Body of pancreas (tissue), 4 donors: ENCODE measurements around the gene APC2. TPM values are rescaled to one million over a fixed set of nuclear protein-coding genes. Genes with fewer than 3 reads are reported as not detected.

Experiments
- ATAC-seq: fragments of 150-250 bp; one replicate; pipeline ENCODE4 v1.9.1; 2016
- DNase-seq, 4 donors: peaks; one replicate each; pipeline ENCODE4 v3.0.0-alpha.2; 2019
- H3K27ac ChIP-seq, 4 donors: fragments of 200-600 bp; sonication (generic); 1 replicate in 3 of 4; 2 replicates in 1 of 4; pipeline versions ENCODE4 v1.5.1 to v1.6.1; 2016 to 2019; ENCODE audit warnings: mild to moderate bottlenecking in 1 of 4, mixed read lengths in 1 of 4, moderate library complexity in 1 of 4
- H3K27me3 ChIP-seq, 2 donors: fragments of 200-600 bp; sonication (generic); one replicate each; pipeline ENCODE4 v1.6.0; 2016; ENCODE audit warnings: mild to moderate bottlenecking in 1 of 2
- H3K36me3 ChIP-seq, 2 donors: fragments of 200-600 bp; sonication (generic); replicated peaks in 1 of 2; 2 replicates each; pipeline ENCODE4 v1.5.1; 2016; ENCODE audit warnings: low read depth in 2 of 2; ENCODE audit not compliant: insufficient read depth in 1 of 2
- H3K4me1 ChIP-seq: fragments of 200-600 bp; sonication (generic); one replicate; pipeline ENCODE4 v1.6.0; 2016
- H3K4me3 ChIP-seq, 2 donors: fragments of 200-600 bp; sonication (generic); 1 replicate in 1 of 2; 2 replicates in 1 of 2; pipeline ENCODE4 v1.5.1; 2016 to 2019
- H3K9me3 ChIP-seq, 3 donors: fragments of 200-600 bp; sonication (generic); 1 replicate in 2 of 3; 2 replicates in 1 of 3; pipeline ENCODE4 v1.5.1; 2016
- CTCF ChIP-seq, 7 experiments: fragments of 450-650 bp in 4 of 7; fragments of 200-600 bp in 3 of 7; sonication (generic) in 3 of 7; IDR thresholded peaks; one replicate each; pipeline ENCODE4 v1.5.1; 2016 to 2019; ENCODE audit warnings: antibody characterized with exemption in 7 of 7
- POLR2A ChIP-seq, 3 donors: fragments of 450-650 bp; IDR thresholded peaks; one replicate each; pipeline ENCODE4 v1.6.1; 2016; ENCODE audit warnings: antibody characterized with exemption in 3 of 3, mild to moderate bottlenecking in 2 of 3
- WGBS, 2 donors: methylation state at CpG; one replicate each; pipeline ENCODE4 v1.1.5; 2017; 5-methylcytosine and 5-hydroxymethylcytosine counted together
- intact Hi-C: fragments of 100-400 bp; cut with DNase I; formaldehyde crosslinking; loops from one replicate; pipeline ENCODE4 v1.15.1; 2023
- total RNA-seq, 2 donors: library from RNA; depleted of rRNA; stranded (reverse); fragments of >200 nt; gene quantifications; one replicate each; pipeline ENCODE4 v1.1.0, GENCODE V29; 2016

The APC2 gene
- total RNA-seq, 2 donors from 2014 or later = 0.26 TPM; not detected in 1

DNA sequence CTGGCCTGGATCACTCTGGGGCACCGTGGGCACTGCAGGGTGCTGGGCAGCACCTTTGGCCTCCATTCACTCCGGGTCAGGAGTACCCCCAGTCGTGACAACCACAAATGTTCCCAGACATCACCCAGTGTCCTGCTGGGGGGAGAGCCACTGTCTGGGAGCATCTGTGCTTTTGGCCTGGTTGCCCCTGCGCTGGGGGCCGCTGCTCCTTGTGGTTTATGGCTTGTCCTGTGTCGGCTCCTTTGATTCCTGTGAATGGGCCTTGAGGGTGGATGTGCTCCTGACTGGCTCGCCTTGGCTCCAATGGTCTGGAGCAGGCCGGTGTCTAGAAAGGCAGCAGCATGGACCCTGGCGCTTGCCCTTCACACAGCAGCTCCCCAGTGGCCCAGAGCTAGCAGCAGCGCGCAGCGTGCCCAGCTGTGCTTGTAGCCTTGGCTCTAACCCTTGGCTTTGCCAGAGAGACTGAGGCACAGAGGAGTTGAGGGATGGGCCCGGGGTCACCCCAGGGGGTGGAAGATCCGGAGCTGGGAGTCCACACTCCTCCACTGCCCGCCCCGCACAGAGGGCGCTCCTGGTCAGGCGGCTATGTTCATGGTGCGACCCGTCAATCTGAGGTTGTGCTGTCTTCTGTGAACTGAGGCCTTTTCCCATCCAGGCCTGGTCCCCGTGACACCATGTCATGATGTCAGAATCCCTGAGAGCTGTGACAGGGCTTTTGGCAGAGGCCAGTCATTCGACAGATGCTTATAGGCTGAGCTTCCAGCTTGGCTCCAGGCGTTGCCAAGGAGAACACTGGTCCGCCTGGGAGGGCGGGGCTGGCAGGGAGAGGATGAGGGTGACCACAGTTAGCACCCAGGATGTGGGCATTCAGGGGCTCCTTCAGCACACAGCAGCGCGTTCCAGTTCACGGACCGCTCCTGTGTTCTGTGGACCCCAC is 38.4 kb upstream of the APC2 start:
- intact Hi-C loops = no loop called here
- WGBS, 2 donors = 71 to 82% methylated on average over 13 to 29 of the region's 29 CpGs
- Histone ChIP-seq H3K4me3 (no peak overlapping the region), H3K4me1 (peaks cover 84% of the 10 kb centered on the region), H3K27ac (peak overlapping the region in 3 of 4 donors; percentile 94 to 98 (median 95)), H3K9me3 (no peaks in the 10 kb centered on the region), H3K27me3 (no peaks in the 10 kb centered on the region), H3K36me3 (no peaks in the 10 kb centered on the region)
- DNase-seq (peak in 3 of 4 donors; percentile 46 to 64 (median 49)), ATAC-seq (no peak)
- no peak for TF ChIP-seq POLR2A (IDR thresholded peaks at IDR 0.05)
- no peak for TF ChIP-seq CTCF (IDR thresholded peaks at IDR 0.05)

DNA sequence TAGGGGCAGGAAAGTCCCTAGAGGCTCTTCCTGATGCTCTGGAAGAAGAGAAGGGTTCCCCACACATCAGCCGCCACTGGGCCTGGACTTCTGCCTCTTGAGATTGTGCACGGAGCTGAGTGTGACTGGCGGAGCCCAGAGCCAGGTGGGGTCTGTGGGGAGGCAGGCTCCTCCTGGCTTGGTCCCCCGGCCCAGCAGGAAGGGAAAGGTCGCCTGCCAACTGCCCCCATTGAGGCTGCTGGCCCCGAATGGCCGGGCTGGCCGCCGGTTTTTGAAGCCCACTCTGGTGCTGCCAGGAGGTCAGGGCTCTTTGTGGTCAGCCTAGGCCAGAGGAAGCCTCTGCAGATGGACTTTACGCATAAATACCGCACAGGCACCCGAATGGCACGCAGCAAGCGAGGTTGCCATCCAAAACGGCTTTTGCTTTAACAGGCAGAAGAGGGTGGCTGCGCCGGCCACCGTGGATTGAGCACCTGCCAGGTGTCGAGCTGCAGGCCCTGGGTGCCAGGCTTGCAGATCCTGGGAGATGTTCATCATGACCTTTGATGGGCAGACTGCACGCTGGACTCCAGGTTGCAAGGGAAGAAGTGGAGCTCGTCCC is 37.5 kb upstream of the APC2 start:
- no peak for DNase-seq
- H3K36me3 ChIP-seq = no peaks in the 10 kb centered on the region
- H3K27me3 ChIP-seq = no peaks in the 10 kb centered on the region
- intact Hi-C loops = no loop called here
- ATAC-seq = no peak
- TF ChIP-seq POLR2A (IDR thresholded peaks at IDR 0.05) (no peak), CTCF (IDR thresholded peaks at IDR 0.05) (no peak)
- H3K27ac ChIP-seq = peak overlapping the region in 3 of 4 donors; percentile 94 to 98 (median 95)
- WGBS, 2 donors = 62 to 69% methylated on average over 15 to 21 of the region's 21 CpGs
- H3K4me1 ChIP-seq = peaks cover 88% of the 10 kb centered on the region
- H3K4me3 ChIP-seq = no peak overlapping the region
- H3K9me3 ChIP-seq = no peaks in the 10 kb centered on the region

GRCh38 chr19:1412995-1413800 is 36.7 kb upstream of the APC2 start:
- no peaks in the 10 kb centered on the region for H3K36me3 ChIP-seq
- peaks cover 96% of the 10 kb centered on the region for H3K4me1 ChIP-seq
- no peaks in the 10 kb centered on the region for H3K27me3 ChIP-seq
- WGBS, 2 donors = 61 to 77% methylated on average over 19 to 36 of the region's 36 CpGs
- ATAC-seq = no peak
- intact Hi-C loops = no loop called here
- TF ChIP-seq CTCF (IDR thresholded peaks at IDR 0.05) (no peak), POLR2A (IDR thresholded peaks at IDR 0.05) (no peak)
- no peak overlapping the region for H3K4me3 ChIP-seq
- DNase-seq = peak in 2 of 4 donors; percentile 42 to 49
- H3K9me3 ChIP-seq = no peaks in the 10 kb centered on the region
- H3K27ac ChIP-seq = peak overlapping the region; percentile 29 to 98 (median 94)

DNA sequence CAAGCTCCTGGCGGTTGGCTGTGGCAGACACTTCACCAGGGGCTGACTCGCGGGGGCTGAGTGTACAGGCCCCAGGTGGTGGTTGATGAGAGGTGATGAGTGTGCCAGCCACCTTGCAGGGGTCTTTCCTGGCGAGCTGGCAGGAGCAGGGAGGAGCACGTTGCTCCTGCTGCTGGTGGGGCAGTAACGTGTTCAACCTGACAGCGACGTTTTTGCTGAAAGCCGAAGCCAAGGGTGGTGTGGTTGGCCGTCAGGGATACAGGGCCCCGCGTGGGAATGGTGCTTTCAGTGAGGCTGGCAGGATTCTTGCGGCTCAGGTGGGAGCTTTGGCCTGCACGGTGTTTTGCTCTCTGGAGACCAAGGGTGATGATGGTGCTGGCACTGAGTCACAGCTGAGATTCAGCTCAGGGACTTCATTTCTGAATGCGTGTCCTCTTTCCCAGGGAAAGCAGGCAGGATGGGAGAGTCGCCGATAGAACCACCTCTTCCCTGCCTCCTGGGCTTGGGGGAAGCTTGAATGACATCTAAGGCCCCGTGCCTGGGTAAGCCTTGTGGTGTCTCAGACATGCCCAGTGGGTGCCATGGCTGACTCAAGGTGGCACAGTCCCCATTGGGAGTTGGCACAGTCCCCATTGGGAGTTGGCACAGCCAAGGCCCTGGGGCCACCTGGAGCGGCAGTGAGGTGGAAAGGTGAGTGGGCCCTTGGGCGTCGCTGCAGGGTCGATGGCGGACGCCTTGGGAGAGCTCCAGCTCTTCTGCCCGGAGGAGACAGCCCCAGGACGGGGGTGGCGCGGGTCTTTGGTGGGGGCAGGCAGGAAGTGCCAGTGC is 33.7 kb upstream of the APC2 start:
- TF ChIP-seq POLR2A (IDR thresholded peaks at IDR 0.05) (no peak), CTCF (IDR thresholded peaks at IDR 0.05) (no peak)
- Histone ChIP-seq H3K27ac (peak overlapping the region; percentile 94 to 98 (median 96)), H3K27me3 (no peaks in the 10 kb centered on the region), H3K9me3 (no peaks in the 10 kb centered on the region), H3K36me3 (peaks cover 6 to 14% of the 10 kb centered on the region in 2 donors), H3K4me1 (peaks cover 79% of the 10 kb centered on the region), H3K4me3 (no peak overlapping the region)
- ATAC-seq = no peak
- 42 to 45% methylated on average over 22 to 28 of the region's 28 CpGs for WGBS, 2 donors
- intact Hi-C loops = no loop called here
- DNase-seq = peak in 2 of 4 donors; percentile 43 to 67
